Brain pericyte (primary cell): Measurements from ENCODE around the gene ACYP2.
"Not testable (repeated sequence)": the region's sequence is repeated elsewhere in the genome, so short reads cannot be mapped to it uniquely, and the experiment has no call there.

ENCODE experiments used
- DNase-seq: peaks from one replicate; pipeline ENCODE4 v3.0.0-alpha.2; 2012; ENCODE audit warnings: low read depth, low spot score

The ACYP2 gene

GRCh38 chr2:54115284-54116137 lies at the start of gene ACYP2:
TSS of gene ACYP2 (plus strand) at chr2:54115615.
- peak; percentile 85 for DNase-seq

GRCh38 chr2:54065891-54066290 lies 49.5 kb upstream of the ACYP2 start:
- no peak for DNase-seq

- no peak for DNase-seq
Measured at GRCh38 chr2:54067851-54068375, 47.5 kb upstream of the ACYP2 start.

GRCh38 chr2:54072483-54072882 lies 42.9 kb upstream of the ACYP2 start:
- not testable (repeated sequence) for DNase-seq

GRCh38 chr2:54073796-54074195 lies 41.6 kb upstream of the ACYP2 start:
- no peak for DNase-seq

- no peak for DNase-seq
Measured at GRCh38 chr2:54074606-54075341, 40.6 kb upstream of the ACYP2 start.

GRCh38 chr2:54076586-54076985 lies 38.8 kb upstream of the ACYP2 start:
- no peak for DNase-seq

- no peak for DNase-seq
Measured at GRCh38 chr2:54077088-54077900, 38.1 kb upstream of the ACYP2 start.

- no peak for DNase-seq
Measured at GRCh38 chr2:54079331-54079730, 36.1 kb upstream of the ACYP2 start.

GRCh38 chr2:54081574-54081973 lies 33.8 kb upstream of the ACYP2 start:
- no peak for DNase-seq

- DNase-seq: no peak
Measured at GRCh38 chr2:54083021-54083420, 32.4 kb upstream of the ACYP2 start.

GRCh38 chr2:54083445-54083844 lies 32.0 kb upstream of the ACYP2 start:
- no peak for DNase-seq

GRCh38 chr2:54084600-54084999 lies 30.8 kb upstream of the ACYP2 start:
- DNase-seq: no peak

- no peak for DNase-seq
Measured at GRCh38 chr2:54085069-54085468, 30.3 kb upstream of the ACYP2 start.

- DNase-seq: no peak
Measured at GRCh38 chr2:54086157-54086556, 29.3 kb upstream of the ACYP2 start.

- DNase-seq: no peak
Measured at GRCh38 chr2:54088191-54088634, 27.2 kb upstream of the ACYP2 start.

- DNase-seq: no peak
Measured at GRCh38 chr2:54088719-54089118, 26.7 kb upstream of the ACYP2 start.

- no peak for DNase-seq
Measured at GRCh38 chr2:54090521-54091117, 24.8 kb upstream of the ACYP2 start.

GRCh38 chr2:54092940-54093339 lies 22.5 kb upstream of the ACYP2 start:
- DNase-seq: no peak

GRCh38 chr2:54095406-54095805 lies 20.0 kb upstream of the ACYP2 start:
- not testable (repeated sequence) for DNase-seq

GRCh38 chr2:54096141-54096540 lies 19.3 kb upstream of the ACYP2 start:
- not testable (repeated sequence) for DNase-seq
